Cardiac fibroblast (primary cell): Measurements from ENCODE around the gene RPP30.

Experiments
- DNase-seq, 2 donors: peaks; one replicate each; pipeline versions ENCODE4 v3.0.0 to v3.0.0-alpha.2; 2010; ENCODE audit warnings: low read depth in 2 of 2
- H3K4me3 ChIP-seq, 2 donors: replicated peaks in 1 of 2; 1 replicate in 1 of 2; 2 replicates in 1 of 2; pipeline ENCODE4 v1.5.1; 2011; ENCODE audit warnings: low read depth in 2 of 2, low read length in 2 of 2, mild to moderate bottlenecking in 2 of 2, moderate library complexity in 1 of 2
- TF ChIP-seq, protein P1 (sequence below): IDR thresholded peaks from one replicate; pipeline ENCODE4 v1.5.1; 2011; ENCODE audit warnings: low read depth, mild to moderate bottlenecking, low read length, inconsistent platforms

Gene RPP30

DNA sequence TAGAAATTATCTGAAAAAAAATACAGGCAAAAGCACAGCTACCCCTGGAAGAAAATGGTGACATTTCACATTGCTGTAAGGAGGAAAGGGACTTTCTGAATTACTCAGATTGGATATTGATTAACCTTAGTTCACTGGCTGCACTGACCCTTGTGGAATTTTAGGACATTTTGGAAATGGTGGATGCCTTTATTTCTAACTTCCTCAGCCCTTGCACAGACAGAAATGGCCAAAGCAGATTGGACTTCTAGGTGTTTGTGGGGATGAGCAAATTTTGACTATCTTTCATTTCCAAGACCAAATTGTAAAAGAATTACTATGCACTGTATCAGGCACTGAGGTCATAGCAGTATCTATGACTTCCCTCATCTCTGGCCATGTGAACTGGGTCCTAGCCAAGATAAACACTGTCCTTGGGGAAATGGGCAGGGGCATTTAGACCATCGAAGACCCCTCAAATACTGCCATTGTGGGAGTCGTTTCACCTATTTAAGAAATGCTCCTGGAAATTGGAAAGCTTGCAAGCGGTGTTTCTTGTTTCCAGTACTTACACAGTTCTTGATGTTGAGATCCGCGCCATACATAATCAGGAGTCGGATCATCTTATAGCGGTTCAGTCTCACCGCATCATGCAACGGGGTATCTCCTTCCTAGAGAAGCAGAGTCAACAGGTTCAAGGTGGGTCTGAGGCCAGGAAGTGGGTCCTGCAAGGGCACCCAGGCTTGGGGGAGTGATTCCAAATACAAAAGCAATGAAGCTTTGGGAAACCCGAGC lies 43.4 kb downstream of the RPP30 start:
- TF ChIP-seq, protein P1, sequence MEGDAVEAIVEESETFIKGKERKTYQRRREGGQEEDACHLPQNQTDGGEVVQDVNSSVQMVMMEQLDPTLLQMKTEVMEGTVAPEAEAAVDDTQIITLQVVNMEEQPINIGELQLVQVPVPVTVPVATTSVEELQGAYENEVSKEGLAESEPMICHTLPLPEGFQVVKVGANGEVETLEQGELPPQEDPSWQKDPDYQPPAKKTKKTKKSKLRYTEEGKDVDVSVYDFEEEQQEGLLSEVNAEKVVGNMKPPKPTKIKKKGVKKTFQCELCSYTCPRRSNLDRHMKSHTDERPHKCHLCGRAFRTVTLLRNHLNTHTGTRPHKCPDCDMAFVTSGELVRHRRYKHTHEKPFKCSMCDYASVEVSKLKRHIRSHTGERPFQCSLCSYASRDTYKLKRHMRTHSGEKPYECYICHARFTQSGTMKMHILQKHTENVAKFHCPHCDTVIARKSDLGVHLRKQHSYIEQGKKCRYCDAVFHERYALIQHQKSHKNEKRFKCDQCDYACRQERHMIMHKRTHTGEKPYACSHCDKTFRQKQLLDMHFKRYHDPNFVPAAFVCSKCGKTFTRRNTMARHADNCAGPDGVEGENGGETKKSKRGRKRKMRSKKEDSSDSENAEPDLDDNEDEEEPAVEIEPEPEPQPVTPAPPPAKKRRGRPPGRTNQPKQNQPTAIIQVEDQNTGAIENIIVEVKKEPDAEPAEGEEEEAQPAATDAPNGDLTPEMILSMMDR: no peak
- H3K4me3 ChIP-seq: no peak overlapping the region
- DNase-seq: no peak

DNA sequence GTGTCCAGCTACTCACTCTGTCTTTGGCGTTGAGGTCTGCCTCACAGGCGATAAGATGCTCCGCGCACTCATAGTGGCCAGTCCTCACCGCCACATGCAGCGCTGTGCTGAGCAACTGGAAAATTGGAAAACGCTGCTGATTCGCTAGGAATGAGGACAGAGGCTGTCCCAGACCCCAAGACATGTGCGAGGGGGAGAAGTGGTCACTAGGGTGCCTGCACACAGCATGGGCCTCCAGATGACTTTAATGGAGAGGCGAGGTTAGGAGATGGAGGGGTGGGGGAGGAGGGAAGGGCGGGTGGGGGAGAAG lies 43.9 kb downstream of the RPP30 start:
- DNase-seq: no peak
- H3K4me3 ChIP-seq: no peak overlapping the region

DNA sequence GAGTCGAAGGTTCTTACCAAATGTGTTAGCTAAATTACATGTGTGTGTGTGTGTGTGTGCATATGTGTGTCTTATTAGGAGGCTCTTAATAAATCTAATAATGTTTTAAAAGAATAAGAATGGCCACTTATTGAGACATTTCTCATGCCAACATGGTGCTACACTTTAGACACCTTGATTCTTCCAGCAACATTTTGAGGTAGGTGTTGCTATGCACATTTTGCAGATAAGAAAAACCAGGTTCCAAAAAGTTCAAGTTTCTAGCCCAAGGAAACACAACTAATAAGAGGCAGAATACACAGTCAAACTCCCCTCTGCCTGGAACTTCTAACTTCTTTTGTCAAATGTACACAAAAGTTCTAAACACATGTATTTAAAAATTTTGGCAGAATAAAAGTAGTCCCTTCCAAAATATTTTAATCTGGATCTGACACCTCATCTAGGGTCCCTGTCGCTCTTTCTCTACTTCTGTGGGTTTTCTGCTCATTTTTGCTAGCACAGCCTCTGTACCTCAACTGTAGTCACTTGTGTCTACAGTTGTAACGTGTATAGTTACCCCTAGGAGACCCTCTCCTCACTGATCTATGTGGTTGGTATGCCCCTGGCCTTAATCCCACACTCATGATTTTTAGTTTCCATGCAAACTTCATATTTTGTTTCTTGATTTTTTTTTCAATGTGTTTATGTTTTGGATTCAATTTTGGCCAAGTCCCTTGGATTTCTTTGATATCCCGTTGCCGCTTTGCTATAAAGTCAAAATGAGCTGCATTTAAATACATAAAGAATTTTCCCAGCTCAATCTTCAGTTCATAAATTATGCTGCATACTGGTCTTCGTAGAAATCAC lies 44.8 kb downstream of the RPP30 start:
- no peak overlapping the region for H3K4me3 ChIP-seq
- TF ChIP-seq, protein P1: no peak
- no peak for DNase-seq

More for the DNA sequence above, 43.9 kb downstream of the RPP30 start:
- TF ChIP-seq, protein P1: no peak

DNA sequence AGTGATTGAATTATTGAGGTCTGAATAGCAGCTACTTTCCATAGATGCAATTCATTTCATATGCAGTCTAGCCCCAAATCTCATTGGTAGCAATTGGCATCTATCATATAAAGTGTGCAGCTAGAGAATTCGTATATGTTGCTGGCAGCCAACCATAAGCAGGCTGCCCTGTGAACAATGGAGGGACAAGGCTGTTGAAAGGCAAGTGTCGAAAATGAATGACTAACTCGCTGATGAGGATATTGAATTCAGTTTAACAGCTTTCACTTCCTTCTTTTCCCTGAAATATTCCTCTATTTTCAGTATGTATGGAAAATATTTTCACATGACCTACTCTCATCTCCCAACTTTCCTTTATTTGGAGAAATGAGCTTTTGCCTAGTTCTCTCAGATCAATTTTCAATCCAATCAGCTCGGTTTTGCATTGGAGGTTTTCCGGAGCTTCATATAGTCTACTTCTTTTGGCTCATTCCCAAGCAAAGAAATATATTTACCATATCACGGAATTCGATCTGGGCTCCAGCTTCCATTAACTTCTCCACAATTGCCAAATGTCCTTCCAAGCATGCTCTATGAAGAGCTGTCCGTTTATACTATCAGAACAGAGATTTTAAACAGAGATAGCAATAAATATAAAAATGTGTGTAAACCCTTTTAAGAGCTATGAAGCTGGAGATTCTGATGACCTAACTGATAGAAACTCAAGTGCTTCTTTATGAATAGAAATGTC lies 45.6 kb downstream of the RPP30 start:
- TF ChIP-seq, protein P1: no peak
- no peak for DNase-seq
- H3K4me3 ChIP-seq: no peak overlapping the region

GRCh38 chr10:90917968-90918318 lies 46.2 kb downstream of the RPP30 start:
- no peak overlapping the region for H3K4me3 ChIP-seq
- DNase-seq: no peak
- TF ChIP-seq, protein P1: no peak

GRCh38 chr10:90919683-90920574 lies 48.2 kb downstream of the RPP30 start:
- TF ChIP-seq, protein P1: no peak
- peak overlapping the region in 1 of 2 donors; percentile 13 for H3K4me3 ChIP-seq
- no peak for DNase-seq
